Fibroblast of skin of left biceps (primary cell): ENCODE data around the gene DNAJB5.
"Not testable (repeated sequence)": the region's sequence is repeated elsewhere in the genome, so short reads cannot be mapped to it uniquely, and the experiment has no call there.

Experiments
- DNase-seq, 2 experiments: peaks; one replicate each; pipeline ENCODE4 v3.0.0-alpha.2; 2013; ENCODE audit warnings: low read depth in 2 of 2

Gene DNAJB5

GRCh38 chr9:34989003-34989945, at the start of gene DNAJB5:
TSS of gene DNAJB5 (plus strand) at chr9:34989745. CDS start at chr9:34990631, 886 bp downstream.
- DNase-seq: peak; percentile 99

GRCh38 chr9:34939989-34940388, 49.6 kb upstream of the DNAJB5 start:
- DNase-seq: not testable (repeated sequence)

- no peak for DNase-seq
Observed at GRCh38 chr9:34948451-34948850, 41.1 kb upstream of the DNAJB5 start.

GRCh38 chr9:34954225-34954624, 35.3 kb upstream of the DNAJB5 start:
- DNase-seq: no peak

GRCh38 chr9:34956066-34956465, 33.5 kb upstream of the DNAJB5 start:
- DNase-seq: not testable (repeated sequence)

- no peak for DNase-seq
Observed at GRCh38 chr9:34956648-34957047, 32.9 kb upstream of the DNAJB5 start.

GRCh38 chr9:34957492-34958410, 31.8 kb upstream of the DNAJB5 start, which contains the start of gene PHF24:
TSS of gene PHF24 (plus strand) at chr9:34958285. CDS start at chr9:34971299, 13,014 bp downstream.
- DNase-seq: no peak

- no peak for DNase-seq
Observed at GRCh38 chr9:34958411-34958982, 31.0 kb upstream of the DNAJB5 start.

- no peak for DNase-seq
Observed at GRCh38 chr9:34959461-34959860, 30.1 kb upstream of the DNAJB5 start.

GRCh38 chr9:34961574-34962490, 27.7 kb upstream of the DNAJB5 start:
- no peak for DNase-seq

GRCh38 chr9:34962546-34962945, 27.0 kb upstream of the DNAJB5 start:
- DNase-seq: no peak

- DNase-seq: no peak
Observed at GRCh38 chr9:34963552-34963951, 26.0 kb upstream of the DNAJB5 start.

GRCh38 chr9:34964458-34964857, 25.1 kb upstream of the DNAJB5 start:
- no peak for DNase-seq

GRCh38 chr9:34971146-34971811, 18.3 kb upstream of the DNAJB5 start:
- DNase-seq: no peak

- no peak for DNase-seq
Observed at GRCh38 chr9:34974664-34975063, 14.9 kb upstream of the DNAJB5 start.

GRCh38 chr9:34976441-34976840, 13.1 kb upstream of the DNAJB5 start:
- DNase-seq: no peak

GRCh38 chr9:34976992-34977391, 12.6 kb upstream of the DNAJB5 start:
- DNase-seq: no peak

GRCh38 chr9:34980181-34980761, 9.3 kb upstream of the DNAJB5 start:
- DNase-seq: no peak

GRCh38 chr9:34982361-34982760, 7.2 kb upstream of the DNAJB5 start:
- DNase-seq: no peak

- DNase-seq: no peak
Observed at GRCh38 chr9:34983209-34983608, 6.3 kb upstream of the DNAJB5 start.
